Measurements from ENCODE around the gene LECT2.

- TF ChIP-seq ZNF274 (IDR thresholded peaks at IDR 0.05; ENCODE audit: low read depth, low read length) (no peak), YY1 (IDR thresholded peaks at IDR 0.05; ENCODE audit: insufficient read depth, insufficient read length) (no peak), SUZ12 (IDR thresholded peaks at IDR 0.05; ENCODE audit: extremely low read depth, insufficient read depth, insufficient read length) (no peak)
Measured at GRCh38 chr5:135942202-135942771, 12.5 kb downstream of the LECT2 start.

Measured in NT2/D1 (cell line).